ENCODE measurements around the gene KIN. TPM values are rescaled to one million over a fixed set of nuclear protein-coding genes. Genes with fewer than 3 reads are reported as not detected.
"Not testable (repeated sequence)": the region's sequence is repeated elsewhere in the genome, so short reads cannot be mapped to it uniquely, and the experiment has no call there.

The KIN gene, protein sequence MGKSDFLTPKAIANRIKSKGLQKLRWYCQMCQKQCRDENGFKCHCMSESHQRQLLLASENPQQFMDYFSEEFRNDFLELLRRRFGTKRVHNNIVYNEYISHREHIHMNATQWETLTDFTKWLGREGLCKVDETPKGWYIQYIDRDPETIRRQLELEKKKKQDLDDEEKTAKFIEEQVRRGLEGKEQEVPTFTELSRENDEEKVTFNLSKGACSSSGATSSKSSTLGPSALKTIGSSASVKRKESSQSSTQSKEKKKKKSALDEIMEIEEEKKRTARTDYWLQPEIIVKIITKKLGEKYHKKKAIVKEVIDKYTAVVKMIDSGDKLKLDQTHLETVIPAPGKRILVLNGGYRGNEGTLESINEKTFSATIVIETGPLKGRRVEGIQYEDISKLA
- 10 to 100 TPM; 19.4 to 25.0 (median 22.2) TPM for polyA plus RNA-seq (ENCODE audit: insufficient read length in 4 of 4)

GRCh38 chr10:7787857-7788638, at the start of gene KIN, which contains the start of gene ATP5F1C:
Gene KIN, minus strand, starts transcription at chr10:7787993. Its CDS starts 60 bp downstream, at chr10:7787933.
Gene ATP5F1C, plus strand, starts transcription at chr10:7788177. Its CDS starts 31 bp downstream, at chr10:7788208.
- peak; percentile 84 to 95 (median 94) for DNase-seq (ENCODE audit: low read depth in 4 of 4, low spot score in 2 of 4)

GRCh38 chr10:7836571-7836970, 48.8 kb upstream of the KIN start:
- no peak for DNase-seq (ENCODE audit: low read depth in 4 of 4, low spot score in 2 of 4)

- DNase-seq (ENCODE audit: low read depth in 4 of 4, low spot score in 2 of 4), result no peak
These were observed 46.5 kb upstream of the KIN start for GRCh38 chr10:7834262-7834661.

- no peak for DNase-seq (ENCODE audit: low read depth in 4 of 4, low spot score in 2 of 4)
These were observed 45.4 kb upstream of the KIN start for GRCh38 chr10:7833210-7833609.

DNA sequence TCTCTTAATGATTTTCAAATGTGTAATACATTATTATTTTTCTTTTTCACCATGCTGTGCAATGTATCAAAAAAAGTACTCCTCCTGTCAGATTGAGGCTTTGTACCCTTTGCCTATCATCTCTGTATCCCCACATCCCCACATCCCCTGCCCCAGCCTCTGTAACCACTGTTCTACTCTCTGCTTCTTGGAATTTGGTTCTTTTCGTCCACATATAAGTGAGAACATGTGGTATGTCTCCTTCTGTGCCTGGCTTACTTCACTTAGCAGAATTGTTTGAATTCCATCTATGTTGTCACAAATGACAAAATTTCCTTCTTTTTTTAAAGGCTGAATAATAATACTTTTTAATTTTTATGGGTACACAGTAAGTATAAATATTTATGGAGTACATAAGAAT, 44.3 kb upstream of the KIN start:
- DNase-seq (ENCODE audit: low read depth in 4 of 4, low spot score in 2 of 4), result no peak

DNA sequence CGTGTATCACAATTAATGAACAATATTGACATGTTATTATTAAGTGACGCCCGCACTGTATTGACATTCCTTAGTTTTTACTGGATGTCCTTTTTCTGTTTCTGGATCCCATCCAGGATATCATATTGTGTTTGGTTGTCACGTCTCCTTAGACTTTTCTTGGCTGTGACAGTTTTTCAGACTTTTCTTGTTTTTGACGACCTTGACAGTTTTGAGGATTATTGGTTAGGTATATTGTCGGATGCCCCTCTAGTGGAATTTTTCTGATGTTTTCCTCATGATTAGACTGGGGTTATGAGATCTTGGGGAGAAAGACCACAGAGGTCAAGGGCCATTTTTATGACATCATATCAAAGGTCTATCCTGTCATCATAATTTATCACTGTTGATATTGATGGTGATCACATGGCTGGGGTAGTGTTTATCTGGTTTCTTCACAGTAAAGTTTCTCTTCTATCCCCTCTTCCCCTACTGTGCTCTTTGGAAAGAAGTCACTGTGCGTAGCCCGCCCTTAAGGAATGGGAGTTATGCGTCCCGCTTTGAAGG, 41.6 kb upstream of the KIN start:
- no peak for DNase-seq (ENCODE audit: low read depth in 4 of 4, low spot score in 2 of 4)

- no peak for DNase-seq (ENCODE audit: low read depth in 4 of 4, low spot score in 2 of 4)
These were observed 39.2 kb upstream of the KIN start for GRCh38 chr10:7826971-7827370.

- no peak for DNase-seq (ENCODE audit: low read depth in 4 of 4, low spot score in 2 of 4)
These were observed 36.5 kb upstream of the KIN start for GRCh38 chr10:7824251-7824650.

DNA sequence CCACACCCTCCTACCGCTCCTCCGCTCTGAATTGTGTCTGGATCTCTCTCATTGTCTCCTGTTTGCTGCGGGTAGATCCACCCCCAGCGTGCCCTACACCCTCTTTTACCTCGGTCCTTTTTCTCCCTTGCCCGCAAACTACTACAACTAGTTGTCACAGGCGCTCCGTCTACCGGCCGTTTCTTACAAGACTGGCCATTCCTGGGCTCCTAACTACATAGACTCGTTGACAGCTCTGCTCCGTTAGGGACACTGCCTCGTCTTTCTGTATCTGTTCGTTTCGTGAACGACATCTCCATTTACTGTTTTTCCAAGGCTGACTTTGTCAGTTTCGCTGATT, 31.3 kb upstream of the KIN start:
- peak in 1 of 4 donors; percentile 32 for DNase-seq (ENCODE audit: low read depth in 4 of 4, low spot score in 2 of 4)

- peak; percentile 63 to 87 (median 79) for DNase-seq (ENCODE audit: low read depth in 4 of 4, low spot score in 2 of 4)
These were observed 30.7 kb upstream of the KIN start, which contains the start of gene TAF3 for GRCh38 chr10:7818295-7819120. Gene TAF3, plus strand, starts transcription at chr10:7818505. Its CDS starts 205 bp downstream, at chr10:7818710.

DNA sequence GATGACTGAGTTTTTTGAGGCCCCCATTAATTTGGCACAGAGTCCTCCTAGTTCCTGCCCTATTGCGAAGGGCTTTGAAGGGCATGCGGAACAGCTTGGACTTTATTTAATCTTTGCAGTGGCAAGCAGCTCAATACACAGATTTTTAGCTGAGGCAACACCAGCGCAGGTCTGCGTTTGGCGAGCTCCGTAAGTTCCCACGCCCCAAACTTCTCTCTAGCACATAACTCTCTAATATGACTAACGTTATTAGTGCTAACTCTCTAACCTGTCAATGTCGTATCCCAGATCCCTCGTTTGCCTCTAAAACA, 30.1 kb upstream of the KIN start:
- no peak for DNase-seq (ENCODE audit: low read depth in 4 of 4, low spot score in 2 of 4)

GRCh38 chr10:7817576-7817975, 29.8 kb upstream of the KIN start:
- DNase-seq (ENCODE audit: low read depth in 4 of 4, low spot score in 2 of 4), result no peak

DNA sequence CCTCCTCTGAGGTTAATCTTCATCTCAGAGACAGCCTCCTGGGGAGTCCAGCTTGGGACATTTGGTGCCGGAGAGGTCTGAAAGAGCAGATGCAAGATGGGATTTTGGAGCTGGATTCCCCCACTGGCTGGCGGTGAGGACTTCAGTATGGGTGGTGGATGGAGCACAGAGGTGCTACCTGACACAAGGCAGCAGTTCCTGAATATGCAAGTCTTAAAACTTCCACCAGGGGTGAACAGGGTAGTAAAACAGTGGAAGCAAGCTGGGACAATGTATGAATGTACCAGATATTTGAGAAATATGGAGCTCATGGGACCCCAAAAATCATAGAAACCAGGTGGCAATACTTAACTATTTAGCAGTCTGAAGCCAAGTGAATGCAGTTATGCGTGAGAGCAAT, 25.7 kb upstream of the KIN start:
- no peak for DNase-seq (ENCODE audit: low read depth in 4 of 4, low spot score in 2 of 4)

DNA sequence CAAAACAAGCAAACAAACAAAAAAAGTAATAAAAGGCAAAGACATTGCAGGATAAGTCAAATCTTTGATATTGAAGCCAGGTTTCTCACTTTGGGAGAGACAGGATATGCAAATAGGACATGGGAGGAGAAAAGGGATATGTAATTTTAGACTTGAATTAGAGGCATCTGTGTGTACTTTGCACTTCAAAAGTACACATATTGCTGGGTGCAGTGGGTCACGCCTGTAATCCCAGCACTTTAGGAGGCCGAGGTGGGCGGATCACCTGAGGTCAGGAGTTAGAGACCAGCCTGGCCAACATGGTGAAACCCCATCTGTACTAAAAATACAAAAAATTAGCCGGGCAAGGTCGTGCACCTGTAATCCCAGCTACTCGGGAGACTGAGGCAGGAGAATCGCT, 23.9 kb upstream of the KIN start:
- DNase-seq (ENCODE audit: low read depth in 4 of 4, low spot score in 2 of 4), result not testable (repeated sequence)

DNA sequence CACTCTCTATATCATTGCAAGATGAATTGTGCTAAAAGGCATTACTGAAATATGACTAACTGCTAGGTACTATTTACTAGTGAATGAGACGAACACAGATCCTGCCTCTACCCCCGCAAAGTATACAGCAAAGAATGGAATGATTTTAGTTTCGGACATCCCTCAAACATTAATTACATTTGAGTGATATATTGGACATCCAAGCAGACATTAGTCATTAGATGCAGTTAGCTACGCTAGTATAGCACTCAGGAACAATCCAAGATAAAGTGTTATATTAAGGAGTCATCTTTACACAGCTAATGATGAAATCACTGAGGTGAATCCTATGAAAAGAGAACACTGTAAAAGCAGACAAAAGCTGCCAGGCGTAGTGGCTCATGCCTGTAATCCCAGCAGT, 23.2 kb upstream of the KIN start:
- DNase-seq (ENCODE audit: low read depth in 4 of 4, low spot score in 2 of 4), result no peak

DNA sequence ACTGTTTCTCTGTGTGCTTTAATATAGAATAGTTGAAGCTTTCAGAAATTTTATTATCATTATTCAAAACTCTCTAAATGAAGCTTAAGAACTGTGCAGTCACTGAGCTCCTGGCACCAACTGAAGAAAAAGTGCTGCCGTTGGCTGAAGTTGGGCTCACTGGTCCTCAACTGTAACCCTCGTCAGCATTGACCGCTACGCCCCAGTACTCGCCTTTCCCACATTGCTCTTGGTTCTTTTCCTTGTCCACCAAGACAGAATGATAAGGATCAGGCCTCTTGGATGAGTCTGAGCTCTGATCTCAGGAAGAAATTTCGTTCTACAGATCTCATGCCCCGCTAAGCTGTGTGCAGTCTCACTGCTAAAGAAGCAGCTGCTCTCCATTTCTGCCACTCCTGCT, 22.6 kb upstream of the KIN start:
- no peak for DNase-seq (ENCODE audit: low read depth in 4 of 4, low spot score in 2 of 4)

GRCh38 chr10:7808686-7809267, 21.0 kb upstream of the KIN start:
- DNase-seq (ENCODE audit: low read depth in 4 of 4, low spot score in 2 of 4), result no peak

DNA sequence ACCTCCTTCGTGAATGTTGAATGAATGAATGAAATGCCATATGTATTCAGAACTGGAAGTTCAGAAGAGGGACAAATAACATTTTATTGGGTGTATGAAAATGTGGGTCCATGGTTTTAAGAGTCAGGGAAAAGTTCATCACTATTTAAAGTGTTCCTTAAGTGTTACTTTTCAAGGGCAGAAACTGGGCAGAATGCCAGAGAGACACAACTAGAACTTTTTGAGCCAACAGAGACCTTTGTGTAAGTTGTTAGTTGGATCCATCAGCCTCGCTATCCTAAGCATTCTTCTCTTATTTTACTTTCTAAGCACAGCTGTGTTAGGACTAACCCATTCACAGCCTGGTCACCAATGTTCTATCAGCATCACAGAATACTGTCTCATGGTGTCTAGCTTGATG, 16.9 kb upstream of the KIN start:
- DNase-seq (ENCODE audit: low read depth in 4 of 4, low spot score in 2 of 4), result no peak

GRCh38 chr10:7804216-7804615, 16.4 kb upstream of the KIN start:
- no peak for DNase-seq (ENCODE audit: low read depth in 4 of 4, low spot score in 2 of 4)

- DNase-seq (ENCODE audit: low read depth in 4 of 4, low spot score in 2 of 4), result no peak
These were observed 14.8 kb upstream of the KIN start for GRCh38 chr10:7802606-7803005.

Measured in left renal cortex interstitium (tissue), 4 donors.